ENCODE data around the gene BOD1L2. TPM values are rescaled to one million over a fixed set of nuclear protein-coding genes. Genes with fewer than 3 reads are reported as not detected.
A peak's percentile ranks its signal among the peaks of the same experiment; 100 is the strongest.

Gene BOD1L2
- total and polyA plus RNA-seq, 2 of the 13 experiments (the other 11 are each of a cell fraction or from before 2014, with no cell fraction given): not detected

DNA sequence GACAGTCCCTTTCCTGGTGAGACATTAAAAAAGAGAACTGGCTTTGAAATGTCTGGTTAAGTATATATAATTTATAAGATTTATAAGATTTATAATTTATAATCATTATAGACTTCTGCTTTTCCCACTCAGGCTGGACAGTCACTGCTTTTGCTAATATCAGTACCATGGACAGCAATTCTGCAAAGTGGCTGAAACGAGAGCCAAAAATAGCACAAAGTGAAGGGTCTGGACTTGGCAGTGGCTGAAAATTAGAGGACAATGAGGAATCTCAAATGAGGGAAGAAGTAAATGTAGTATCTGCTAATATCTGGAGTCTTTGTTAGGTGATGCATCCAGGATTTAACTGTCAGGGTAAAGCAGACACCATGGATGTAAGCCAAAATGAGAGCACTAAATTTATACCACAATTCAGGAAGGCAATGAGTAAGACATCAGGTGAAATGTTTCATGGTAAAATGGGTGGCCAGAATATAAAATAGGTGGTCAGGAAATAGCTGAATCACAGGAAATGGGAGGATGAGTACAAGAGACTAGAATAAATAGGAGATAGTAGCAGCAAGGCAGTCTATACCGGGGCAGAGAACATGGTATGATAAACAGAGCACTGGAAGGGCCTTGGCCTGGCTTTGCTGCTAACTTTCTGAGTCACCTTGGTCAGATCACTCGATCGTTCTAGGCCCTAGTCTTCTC is 39.6 kb upstream of the BOD1L2 start (continued):
- no peak for TF ChIP-seq NFKB2 (CRISPR knock-in tag; IDR thresholded peaks at IDR 0.05; ENCODE audit: borderline replicate concordance)
- no peak for TF ChIP-seq ZNF44 (CRISPR knock-in tag; IDR thresholded peaks at IDR 0.05)
- TF ChIP-seq MTA3 (CRISPR knock-in tag; IDR thresholded peaks at IDR 0.05): no peak
- no peak for TF ChIP-seq RCOR2 (CRISPR knock-in tag; IDR thresholded peaks at IDR 0.05)
- no peak for TF ChIP-seq POLR2G (IDR thresholded peaks at IDR 0.05; ENCODE audit: low read depth, low read length)
- no peak for TF ChIP-seq ZNF468 (CRISPR knock-in tag; IDR thresholded peaks at IDR 0.05)
- TF ChIP-seq JUN (CRISPR knock-in tag; IDR thresholded peaks at IDR 0.05): no peak
- TF ChIP-seq, protein P1, sequence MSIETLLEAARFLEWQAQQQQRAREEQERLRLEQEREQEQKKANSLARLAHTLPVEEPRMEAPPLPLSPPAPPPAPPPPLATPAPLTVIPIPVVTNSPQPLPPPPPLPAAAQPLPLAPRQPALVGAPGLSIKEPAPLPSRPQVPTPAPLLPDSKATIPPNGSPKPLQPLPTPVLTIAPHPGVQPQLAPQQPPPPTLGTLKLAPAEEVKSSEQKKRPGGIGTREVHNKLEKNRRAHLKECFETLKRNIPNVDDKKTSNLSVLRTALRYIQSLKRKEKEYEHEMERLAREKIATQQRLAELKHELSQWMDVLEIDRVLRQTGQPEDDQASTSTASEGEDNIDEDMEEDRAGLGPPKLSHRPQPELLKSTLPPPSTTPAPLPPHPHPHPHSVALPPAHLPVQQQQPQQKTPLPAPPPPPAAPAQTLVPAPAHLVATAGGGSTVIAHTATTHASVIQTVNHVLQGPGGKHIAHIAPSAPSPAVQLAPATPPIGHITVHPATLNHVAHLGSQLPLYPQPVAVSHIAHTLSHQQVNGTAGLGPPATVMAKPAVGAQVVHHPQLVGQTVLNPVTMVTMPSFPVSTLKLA (IDR thresholded peaks at IDR 0.05): no peak
- TF ChIP-seq, protein P2, sequence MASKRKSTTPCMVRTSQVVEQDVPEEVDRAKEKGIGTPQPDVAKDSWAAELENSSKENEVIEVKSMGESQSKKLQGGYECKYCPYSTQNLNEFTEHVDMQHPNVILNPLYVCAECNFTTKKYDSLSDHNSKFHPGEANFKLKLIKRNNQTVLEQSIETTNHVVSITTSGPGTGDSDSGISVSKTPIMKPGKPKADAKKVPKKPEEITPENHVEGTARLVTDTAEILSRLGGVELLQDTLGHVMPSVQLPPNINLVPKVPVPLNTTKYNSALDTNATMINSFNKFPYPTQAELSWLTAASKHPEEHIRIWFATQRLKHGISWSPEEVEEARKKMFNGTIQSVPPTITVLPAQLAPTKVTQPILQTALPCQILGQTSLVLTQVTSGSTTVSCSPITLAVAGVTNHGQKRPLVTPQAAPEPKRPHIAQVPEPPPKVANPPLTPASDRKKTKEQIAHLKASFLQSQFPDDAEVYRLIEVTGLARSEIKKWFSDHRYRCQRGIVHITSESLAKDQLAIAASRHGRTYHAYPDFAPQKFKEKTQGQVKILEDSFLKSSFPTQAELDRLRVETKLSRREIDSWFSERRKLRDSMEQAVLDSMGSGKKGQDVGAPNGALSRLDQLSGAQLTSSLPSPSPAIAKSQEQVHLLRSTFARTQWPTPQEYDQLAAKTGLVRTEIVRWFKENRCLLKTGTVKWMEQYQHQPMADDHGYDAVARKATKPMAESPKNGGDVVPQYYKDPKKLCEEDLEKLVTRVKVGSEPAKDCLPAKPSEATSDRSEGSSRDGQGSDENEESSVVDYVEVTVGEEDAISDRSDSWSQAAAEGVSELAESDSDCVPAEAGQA (IDR thresholded peaks at IDR 0.05; ENCODE audit: low read depth): no peak
- TF ChIP-seq, protein P2 (CRISPR knock-in tag; IDR thresholded peaks at IDR 0.05; ENCODE audit: borderline replicate concordance): no peak
- TF ChIP-seq ZNF451 (CRISPR knock-in tag; IDR thresholded peaks at IDR 0.05): no peak
- TF ChIP-seq ZNF572 (CRISPR knock-in tag; IDR thresholded peaks at IDR 0.05): no peak
- TF ChIP-seq, protein P3, sequence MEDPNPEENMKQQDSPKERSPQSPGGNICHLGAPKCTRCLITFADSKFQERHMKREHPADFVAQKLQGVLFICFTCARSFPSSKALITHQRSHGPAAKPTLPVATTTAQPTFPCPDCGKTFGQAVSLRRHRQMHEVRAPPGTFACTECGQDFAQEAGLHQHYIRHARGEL (CRISPR knock-in tag; IDR thresholded peaks at IDR 0.05): no peak
- no peak for TF ChIP-seq MAZ (IDR thresholded peaks at IDR 0.05; ENCODE audit: borderline replicate concordance, low read depth, low read length)
- TF ChIP-seq MAZ (CRISPR knock-in tag; IDR thresholded peaks at IDR 0.05; ENCODE audit: low read depth): no peak
- peak; percentile 81; the same call in 1 of the 2 replicates for TF ChIP-seq ZNF335 (CRISPR knock-in tag; IDR thresholded peaks at IDR 0.05)
- no peak for TF ChIP-seq ZNF891 (CRISPR knock-in tag; IDR thresholded peaks at IDR 0.05)
- no peak for TF ChIP-seq SP2 (CRISPR knock-in tag; IDR thresholded peaks at IDR 0.05)
- TF ChIP-seq NFIB (CRISPR knock-in tag; IDR thresholded peaks at IDR 0.05; ENCODE audit: borderline replicate concordance): no peak
- TF ChIP-seq MIER3 (CRISPR knock-in tag; IDR thresholded peaks at IDR 0.05; ENCODE audit: borderline replicate concordance): no peak
- TF ChIP-seq ZNF441 (CRISPR knock-in tag; IDR thresholded peaks at IDR 0.05; ENCODE audit: borderline replicate concordance): peak; percentile 82; the same call in 1 of the 2 replicates
- TF ChIP-seq ZNF432 (CRISPR knock-in tag; IDR thresholded peaks at IDR 0.05; ENCODE audit: borderline replicate concordance): no peak
